NCI-H1436 (cell line): ENCODE data around the gene SLC1A1.
"Not testable (repeated sequence)": the region's sequence is repeated elsewhere in the genome, so short reads cannot be mapped to it uniquely, and the experiment has no call there.

Source experiments
- DNase-seq: peaks from one replicate; lab custom pipeline; 2025; lab: John Stamatoyannopoulos, UW

SLC1A1 gene

GRCh38 chr9:4541856-4542255 is 51.6 kb downstream of the SLC1A1 start:
- DNase-seq: no peak

- DNase-seq: not testable (repeated sequence)
Observed at GRCh38 chr9:4544714-4545113, 54.4 kb downstream of the SLC1A1 start.

GRCh38 chr9:4547016-4547415 is 56.7 kb downstream of the SLC1A1 start:
- DNase-seq: no peak

GRCh38 chr9:4548811-4549725 is 58.8 kb downstream of the SLC1A1 start:
- DNase-seq: no peak

- DNase-seq: no peak
Observed at GRCh38 chr9:4549751-4550295, 59.6 kb downstream of the SLC1A1 start.

GRCh38 chr9:4550777-4551484 is 60.7 kb downstream of the SLC1A1 start:
- no peak for DNase-seq

GRCh38 chr9:4553951-4554381 is 63.7 kb downstream of the SLC1A1 start:
- no peak for DNase-seq

- no peak for DNase-seq
Observed at GRCh38 chr9:4555236-4555635, 65.0 kb downstream of the SLC1A1 start.

- no peak for DNase-seq
Observed at GRCh38 chr9:4558371-4558998, 68.2 kb downstream of the SLC1A1 start.

- no peak for DNase-seq
Observed at GRCh38 chr9:4559261-4560182, 69.3 kb downstream of the SLC1A1 start.

GRCh38 chr9:4563105-4563504 is 72.8 kb downstream of the SLC1A1 start:
- no peak for DNase-seq

- no peak for DNase-seq
Observed at GRCh38 chr9:4566806-4567205, 76.5 kb downstream of the SLC1A1 start.

GRCh38 chr9:4567601-4568000 is 77.3 kb downstream of the SLC1A1 start:
- DNase-seq: no peak

GRCh38 chr9:4569101-4569500 is 78.8 kb downstream of the SLC1A1 start:
- no peak for DNase-seq

- DNase-seq: no peak
Observed at GRCh38 chr9:4572184-4572826, 82.0 kb downstream of the SLC1A1 start.

- DNase-seq: no peak
Observed at GRCh38 chr9:4573176-4573575, 82.9 kb downstream of the SLC1A1 start.

GRCh38 chr9:4573634-4574389 is 83.5 kb downstream of the SLC1A1 start:
- no peak for DNase-seq

- no peak for DNase-seq
Observed at GRCh38 chr9:4574657-4575243, 84.5 kb downstream of the SLC1A1 start.

GRCh38 chr9:4575997-4576396 is 85.7 kb downstream of the SLC1A1 start:
- no peak for DNase-seq

- DNase-seq: no peak
Observed at GRCh38 chr9:4576448-4576847, 86.2 kb downstream of the SLC1A1 start.
